OCI-LY1 (cell line): Measurements from ENCODE around the gene COX6B1.

Experiments used
- H2AFZ ChIP-seq: fragments of 200-600 bp; sonication (generic), shearing (Covaris generic); 2 replicates; pipeline ENCODE4 v1.6.0; 2014; ENCODE audit warnings: antibody characterized with exemption, mild to moderate bottlenecking, low read length
- H3F3A ChIP-seq: fragments of 200-600 bp; sonication (generic), shearing (Covaris generic); 2 replicates; pipeline ENCODE4 v1.6.0; 2014; ENCODE audit warnings: mild to moderate bottlenecking, antibody characterized with exemption, low read length, moderate library complexity; ENCODE audit not compliant: insufficient read depth
- H3K27ac ChIP-seq: fragments of 200-600 bp; sonication (generic); 2 replicates; pipeline ENCODE4 v1.5.1; 2014; ENCODE audit warnings: low read length, mixed run types, mild to moderate bottlenecking, low read depth; ENCODE audit not compliant: poor library complexity, severe bottlenecking
- H3K27me3 ChIP-seq: fragments of 200-600 bp; sonication (generic); 2 replicates; pipeline ENCODE4 v1.6.0; 2014; ENCODE audit warnings: antibody characterized with exemption, mild to moderate bottlenecking, low read length, moderate library complexity; ENCODE audit not compliant: insufficient read depth
- H3K36me3 ChIP-seq: fragments of 200-600 bp; sonication (generic); 2 replicates; pipeline ENCODE4 v1.6.1; 2014; ENCODE audit warnings: mild to moderate bottlenecking, antibody characterized with exemption, low read length, moderate library complexity, mixed read lengths; ENCODE audit not compliant: insufficient read depth
- H3K4me1 ChIP-seq: fragments of 200-600 bp; sonication (generic); 2 replicates; pipeline ENCODE4 v1.5.1; 2014; ENCODE audit warnings: mild to moderate bottlenecking, low read length, moderate library complexity; ENCODE audit not compliant: insufficient read depth, severe bottlenecking
- H3K4me2 ChIP-seq: fragments of 200-600 bp; sonication (generic), shearing (Covaris generic); 2 replicates; pipeline ENCODE4 v1.6.1; 2014; ENCODE audit warnings: low read length
- H3K4me3 ChIP-seq: fragments of 200-600 bp; sonication (generic); 2 replicates; pipeline ENCODE4 v1.5.1; 2014; ENCODE audit warnings: low read length, low read depth, mild to moderate bottlenecking, mixed read lengths; ENCODE audit not compliant: poor library complexity, severe bottlenecking
- H3K79me2 ChIP-seq: fragments of 200-600 bp; shearing (Covaris generic); 2 replicates; pipeline ENCODE4 v1.6.1; 2016; ENCODE audit warnings: mixed run types, low read length, mixed read lengths; ENCODE audit not compliant: insufficient read depth
- H3K9ac ChIP-seq: fragments of 200-600 bp; sonication (generic), shearing (Covaris generic); 2 replicates; pipeline ENCODE4 v1.6.1; 2014; ENCODE audit warnings: mild to moderate bottlenecking, low read length, mixed read lengths
- H3K9me2 ChIP-seq: fragments of 200-600 bp; sonication (generic), shearing (Covaris generic); 2 replicates; pipeline ENCODE4 v1.6.1; 2014; ENCODE audit warnings: low read depth, mild to moderate bottlenecking, low read length, mixed read lengths
- H3K9me3 ChIP-seq: fragments of 200-600 bp; shearing (Covaris generic); 2 replicates; pipeline ENCODE4 v1.6.1; 2014; ENCODE audit warnings: low read length, mixed read lengths
- H4K20me1 ChIP-seq: fragments of 200-600 bp; sonication (generic), shearing (Covaris generic); 2 replicates; pipeline ENCODE4 v1.6.0; 2016; ENCODE audit warnings: mild to moderate bottlenecking, low read length; ENCODE audit not compliant: insufficient read depth
- EZH2 ChIP-seq: fragments of 200-600 bp; sonication (generic), shearing (Covaris generic); IDR thresholded peaks from 2 replicates; pipeline ENCODE4 v1.8.0; 2017; ENCODE audit warnings: borderline replicate concordance, mixed run types, mild to moderate bottlenecking, antibody characterized with exemption, low read length, moderate library complexity, mixed read lengths
- TF ChIP-seq, protein P1 (sequence below): fragments of 200-600 bp; sonication (generic), shearing (Covaris generic); IDR thresholded peaks from 2 replicates; pipeline ENCODE4 v1.5.1; 2017; ENCODE audit warnings: mild to moderate bottlenecking, antibody characterized with exemption, low read length, moderate library complexity, mixed read lengths

COX6B1 gene

GRCh38 chr19:35637165-35637564, 11.0 kb upstream of the COX6B1 start:
- Histone ChIP-seq H3K27ac (no peak overlapping the region), H3K9me2 (no peaks in the 10 kb centered on the region), H3K4me3 (no peak overlapping the region), H3K4me2 (no peak overlapping the region), H3K79me2 (no peaks in the 10 kb centered on the region), H3K9ac (no peak overlapping the region), H4K20me1 (no peaks in the 10 kb centered on the region), H3F3A (no peaks in the 10 kb centered on the region), H2AFZ (no peak overlapping the region), H3K4me1 (peaks cover 8% of the 10 kb centered on the region), H3K36me3 (peaks cover 52% of the 10 kb centered on the region), H3K9me3 (no peaks in the 10 kb centered on the region), H3K27me3 (no peaks in the 10 kb centered on the region)
- TF ChIP-seq EZH2 = no peak
- TF ChIP-seq, protein P1, sequence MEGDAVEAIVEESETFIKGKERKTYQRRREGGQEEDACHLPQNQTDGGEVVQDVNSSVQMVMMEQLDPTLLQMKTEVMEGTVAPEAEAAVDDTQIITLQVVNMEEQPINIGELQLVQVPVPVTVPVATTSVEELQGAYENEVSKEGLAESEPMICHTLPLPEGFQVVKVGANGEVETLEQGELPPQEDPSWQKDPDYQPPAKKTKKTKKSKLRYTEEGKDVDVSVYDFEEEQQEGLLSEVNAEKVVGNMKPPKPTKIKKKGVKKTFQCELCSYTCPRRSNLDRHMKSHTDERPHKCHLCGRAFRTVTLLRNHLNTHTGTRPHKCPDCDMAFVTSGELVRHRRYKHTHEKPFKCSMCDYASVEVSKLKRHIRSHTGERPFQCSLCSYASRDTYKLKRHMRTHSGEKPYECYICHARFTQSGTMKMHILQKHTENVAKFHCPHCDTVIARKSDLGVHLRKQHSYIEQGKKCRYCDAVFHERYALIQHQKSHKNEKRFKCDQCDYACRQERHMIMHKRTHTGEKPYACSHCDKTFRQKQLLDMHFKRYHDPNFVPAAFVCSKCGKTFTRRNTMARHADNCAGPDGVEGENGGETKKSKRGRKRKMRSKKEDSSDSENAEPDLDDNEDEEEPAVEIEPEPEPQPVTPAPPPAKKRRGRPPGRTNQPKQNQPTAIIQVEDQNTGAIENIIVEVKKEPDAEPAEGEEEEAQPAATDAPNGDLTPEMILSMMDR = no peak

GRCh38 chr19:35639321-35639639, 8.8 kb upstream of the COX6B1 start:
- Histone ChIP-seq H3K4me3 (no peak overlapping the region), H3K9ac (no peak overlapping the region), H3K79me2 (no peaks in the 10 kb centered on the region), H3K9me2 (no peaks in the 10 kb centered on the region), H3K9me3 (no peaks in the 10 kb centered on the region), H3F3A (no peaks in the 10 kb centered on the region), H3K27me3 (no peaks in the 10 kb centered on the region), H2AFZ (no peak overlapping the region), H3K4me2 (no peak overlapping the region), H3K27ac (no peak overlapping the region), H4K20me1 (no peaks in the 10 kb centered on the region), H3K36me3 (peaks cover 33% of the 10 kb centered on the region), H3K4me1 (peaks cover 23% of the 10 kb centered on the region)
- TF ChIP-seq, protein P1 = no peak
- TF ChIP-seq EZH2 = no peak

GRCh38 chr19:35639863-35640262, 8.3 kb upstream of the COX6B1 start:
- no peaks in the 10 kb centered on the region for H4K20me1 ChIP-seq
- H3K79me2 ChIP-seq = no peaks in the 10 kb centered on the region
- H3K4me2 ChIP-seq = no peak overlapping the region
- H3F3A ChIP-seq = no peaks in the 10 kb centered on the region
- H3K4me1 ChIP-seq = peaks cover 26% of the 10 kb centered on the region
- no peak overlapping the region for H3K4me3 ChIP-seq
- H3K27me3 ChIP-seq = no peaks in the 10 kb centered on the region
- peaks cover 30% of the 10 kb centered on the region for H3K36me3 ChIP-seq
- no peak overlapping the region for H2AFZ ChIP-seq
- no peak overlapping the region for H3K27ac ChIP-seq
- no peak overlapping the region for H3K9ac ChIP-seq
- TF ChIP-seq, protein P1 = no peak
- TF ChIP-seq EZH2 = no peak
- H3K9me2 ChIP-seq = no peaks in the 10 kb centered on the region
- no peaks in the 10 kb centered on the region for H3K9me3 ChIP-seq
